Cardiac fibroblast (primary cell): Measurements from ENCODE around the gene HSBP1.

ENCODE experiments used
- DNase-seq, 2 donors: peaks; one replicate each; pipeline versions ENCODE4 v3.0.0 to v3.0.0-alpha.2; 2010; ENCODE audit warnings: low read depth in 2 of 2
- H3K4me3 ChIP-seq, 2 donors: replicated peaks in 1 of 2; 1 replicate in 1 of 2; 2 replicates in 1 of 2; pipeline ENCODE4 v1.5.1; 2011; ENCODE audit warnings: low read depth in 2 of 2, low read length in 2 of 2, mild to moderate bottlenecking in 2 of 2, moderate library complexity in 1 of 2
- CTCF ChIP-seq: IDR thresholded peaks from one replicate; pipeline ENCODE4 v1.5.1; 2011; ENCODE audit warnings: low read depth, mild to moderate bottlenecking, low read length, inconsistent platforms

The HSBP1 gene

GRCh38 chr16:83792391-83792790 is 15.4 kb upstream of the HSBP1 start:
- no peak for TF ChIP-seq CTCF
- DNase-seq: no peak
- no peak overlapping the region for H3K4me3 ChIP-seq

GRCh38 chr16:83793179-83793578 is 14.6 kb upstream of the HSBP1 start:
- DNase-seq: no peak
- no peak overlapping the region for H3K4me3 ChIP-seq
- TF ChIP-seq CTCF: no peak

- H3K4me3 ChIP-seq: no peak overlapping the region
- no peak for TF ChIP-seq CTCF
- no peak for DNase-seq
Measured at GRCh38 chr16:83794860-83795554, 12.8 kb upstream of the HSBP1 start.

GRCh38 chr16:83797013-83797412 is 10.8 kb upstream of the HSBP1 start:
- no peak for TF ChIP-seq CTCF
- H3K4me3 ChIP-seq: no peak overlapping the region
- no peak for DNase-seq

- DNase-seq: no peak
- TF ChIP-seq CTCF: no peak
- no peak overlapping the region for H3K4me3 ChIP-seq
Measured at GRCh38 chr16:83799336-83799735, 8.4 kb upstream of the HSBP1 start.

- H3K4me3 ChIP-seq: peak overlapping the region in 1 of 2 donors; percentile 30
- peak; percentile 78 to 83 for DNase-seq
- TF ChIP-seq CTCF: no peak
Measured at GRCh38 chr16:83802135-83802534, 5.6 kb upstream of the HSBP1 start.
